Ovary (tissue), 9 donors: ENCODE data around the gene PTGER2. TPM values are rescaled to one million over a fixed set of nuclear protein-coding genes. Genes with fewer than 3 reads are reported as not detected.

Experiments
- DNase-seq, 5 donors: peaks; one replicate each; pipeline ENCODE4 v3.0.0-alpha.2; 2019 to 2020
- H3K27ac ChIP-seq, 2 donors: fragments of 200-600 bp; one replicate each; pipeline versions ENCODE4 v1.5.1 to v1.8.0; 2019 to 2022
- H3K27me3 ChIP-seq: fragments of 200-600 bp; one replicate; pipeline ENCODE4 v1.8.0; 2022
- H3K36me3 ChIP-seq: fragments of 200-600 bp; sonication (generic); one replicate; pipeline ENCODE4 v1.5.1; 2019
- H3K4me1 ChIP-seq: one replicate; pipeline ENCODE4 v1.8.1; 2013; ENCODE audit warnings: mild to moderate bottlenecking, moderate library complexity; ENCODE audit not compliant: insufficient read depth
- H3K4me3 ChIP-seq: fragments of 200-600 bp; sonication (generic); one replicate; pipeline ENCODE4 v1.5.1; 2017
- H3K9me3 ChIP-seq, 2 donors: fragments of 200-600 bp in 1 of 2; sonication (generic) in 1 of 2; one replicate each; pipeline versions ENCODE4 v1.5.1 to v1.8.1; 2013 to 2019; ENCODE audit warnings: mild to moderate bottlenecking in 1 of 2, moderate library complexity in 1 of 2
- EP300 ChIP-seq: sonication (generic); formaldehyde crosslinking; IDR thresholded peaks from one replicate; pipeline ENCODE4 v1.6.1; 2017; ENCODE audit warnings: antibody characterized with exemption
- POLR2A ChIP-seq: fragments of 450-650 bp; IDR thresholded peaks from one replicate; pipeline ENCODE4 v1.6.1; 2017; ENCODE audit warnings: antibody characterized with exemption, mild to moderate bottlenecking, moderate library complexity
- WGBS, 3 donors: extraction: QIAGEN DNeasy Blood & Tissue Kit in 1 of 3; methylation state at CpG; one replicate each; pipeline versions ENCODE4 v1.1.5 to v1.1.7; 2013 to 2017; 5-methylcytosine and 5-hydroxymethylcytosine counted together
- intact Hi-C, 4 donors: fragments of 100-400 bp; cut with DNase I; formaldehyde crosslinking; loops; one replicate each; pipeline versions ENCODE4 v1.11.0 to v1.15.1; 2022 to 2023
- polyA plus RNA-seq, 2 donors: library from polyadenylated mRNA; stranded (reverse); fragments of 200-250 nt in 1 of 2; fragments of 350-450 nt in 1 of 2; fragmentation: Illumina TruSeq in 1 of 2; extraction: RNeasy Lipid Tissue Mini Kit (QIAGEN cat#74804) in 1 of 2; gene quantifications; one replicate each; pipeline ENCODE4 v1.2.3, GENCODE V29; 2013 to 2014
- total RNA-seq, 7 donors: library from RNA; depleted of rRNA in 2 of 7; stranded (reverse); fragments of >200 nt in 2 of 7; fragmentation: NEBNext Ultra II Directional in 3 of 7; extraction: Animal tissue kit (Norgen Biotek cat#: 25700) in 3 of 7; gene quantifications; one replicate each; pipeline versions ENCODE4 v1.1.0 to v1.2.4, GENCODE V29; 2016 to 2023
- TF ChIP-seq, protein P1 (sequence below), 3 donors: fragments of 450-650 bp in 2 of 3; fragments of 200-600 bp in 1 of 3; IDR thresholded peaks; one replicate each; pipeline versions ENCODE4 v1.5.1 to v1.8.0; 2016 to 2022; ENCODE audit warnings: antibody characterized with exemption in 3 of 3, mild to moderate bottlenecking in 1 of 3
- donor health status: DM: no; HTN: no; CAD: no; lungs with moderate emphysema.
- donor health status: DM: no; HTN: no; CAD: no.
- donor health status: Bipolar disorder and iron deficiency.
- donor health status: DM: yes; HTN: yes; CAD: no.
- donor health status: DM: no; HTN: no; CAD: no.
- donor health status: DM: yes; HTN: yes; CAD: no.

The PTGER2 gene
- total and polyA plus RNA-seq, 9 donors: 0.86 to 15.6 (median 6.4) TPM

DNA sequence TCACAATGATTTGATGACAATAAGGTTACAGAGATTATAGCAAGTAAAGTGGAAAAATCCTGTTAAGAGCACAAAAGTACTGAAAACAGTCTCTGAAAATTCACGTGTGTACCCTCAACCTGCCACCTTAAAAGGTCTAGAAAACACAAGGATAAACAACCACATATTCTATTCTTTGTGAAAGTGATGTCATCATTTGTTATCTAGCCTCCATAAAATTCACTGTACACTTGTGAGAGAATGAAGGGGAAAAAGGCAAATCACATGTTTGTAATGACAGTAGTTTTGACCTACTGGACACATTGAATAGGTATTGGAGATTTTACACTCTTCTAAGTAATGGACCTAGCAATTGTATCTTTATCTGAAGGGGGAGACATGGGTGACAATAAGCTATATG, 42.6 kb upstream of the PTGER2 start:
- TF ChIP-seq EP300 (no peak), POLR2A (no peak)
- TF ChIP-seq, protein P1, sequence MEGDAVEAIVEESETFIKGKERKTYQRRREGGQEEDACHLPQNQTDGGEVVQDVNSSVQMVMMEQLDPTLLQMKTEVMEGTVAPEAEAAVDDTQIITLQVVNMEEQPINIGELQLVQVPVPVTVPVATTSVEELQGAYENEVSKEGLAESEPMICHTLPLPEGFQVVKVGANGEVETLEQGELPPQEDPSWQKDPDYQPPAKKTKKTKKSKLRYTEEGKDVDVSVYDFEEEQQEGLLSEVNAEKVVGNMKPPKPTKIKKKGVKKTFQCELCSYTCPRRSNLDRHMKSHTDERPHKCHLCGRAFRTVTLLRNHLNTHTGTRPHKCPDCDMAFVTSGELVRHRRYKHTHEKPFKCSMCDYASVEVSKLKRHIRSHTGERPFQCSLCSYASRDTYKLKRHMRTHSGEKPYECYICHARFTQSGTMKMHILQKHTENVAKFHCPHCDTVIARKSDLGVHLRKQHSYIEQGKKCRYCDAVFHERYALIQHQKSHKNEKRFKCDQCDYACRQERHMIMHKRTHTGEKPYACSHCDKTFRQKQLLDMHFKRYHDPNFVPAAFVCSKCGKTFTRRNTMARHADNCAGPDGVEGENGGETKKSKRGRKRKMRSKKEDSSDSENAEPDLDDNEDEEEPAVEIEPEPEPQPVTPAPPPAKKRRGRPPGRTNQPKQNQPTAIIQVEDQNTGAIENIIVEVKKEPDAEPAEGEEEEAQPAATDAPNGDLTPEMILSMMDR (IDR thresholded peaks at IDR 0.05): no peak
- Histone ChIP-seq H3K27me3 (no peaks in the 10 kb centered on the region), H3K36me3 (no peaks in the 10 kb centered on the region), H3K27ac (no peak overlapping the region), H3K9me3 (no peaks in the 10 kb centered on the region), H3K4me1 (peaks cover 5% of the 10 kb centered on the region), H3K4me3 (no peak overlapping the region)
- 96 to 98% (median 96%) methylated on average over 1 of the region's 1 CpG for WGBS, 3 donors
- DNase-seq: no peak
- intact Hi-C loops: no loop called here

DNA sequence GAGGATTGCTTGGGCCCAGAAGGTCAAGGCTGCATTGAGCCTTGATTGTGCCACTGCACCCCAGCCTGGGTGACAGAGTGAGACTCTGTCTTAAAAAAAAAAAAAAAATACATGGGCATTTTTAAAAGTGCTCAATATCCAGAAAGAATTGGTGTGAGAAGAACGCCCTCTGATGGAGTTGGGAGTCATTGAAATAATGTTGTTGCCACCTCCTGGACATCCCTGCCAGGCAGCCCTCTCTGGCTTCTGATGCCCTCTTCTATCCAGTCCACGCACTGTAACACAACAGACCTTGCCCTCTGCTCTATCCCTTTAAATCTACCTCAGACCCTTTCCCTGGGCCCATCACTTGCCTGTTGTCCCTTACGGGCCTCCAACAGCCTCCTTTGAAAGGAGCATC, 41.7 kb upstream of the PTGER2 start:
- H3K4me1 ChIP-seq: peaks cover 5% of the 10 kb centered on the region
- no peak overlapping the region for H3K27ac ChIP-seq
- no peak for DNase-seq
- 61 to 83% (median 71%) methylated on average over 3 of the region's 3 CpGs for WGBS, 3 donors
- intact Hi-C loops: no loop called here
- no peaks in the 10 kb centered on the region for H3K27me3 ChIP-seq
- no peaks in the 10 kb centered on the region for H3K9me3 ChIP-seq
- TF ChIP-seq, protein P1 (IDR thresholded peaks at IDR 0.05): no peak
- no peak for TF ChIP-seq EP300
- TF ChIP-seq POLR2A: no peak
- no peak overlapping the region for H3K4me3 ChIP-seq
- H3K36me3 ChIP-seq: no peaks in the 10 kb centered on the region

DNA sequence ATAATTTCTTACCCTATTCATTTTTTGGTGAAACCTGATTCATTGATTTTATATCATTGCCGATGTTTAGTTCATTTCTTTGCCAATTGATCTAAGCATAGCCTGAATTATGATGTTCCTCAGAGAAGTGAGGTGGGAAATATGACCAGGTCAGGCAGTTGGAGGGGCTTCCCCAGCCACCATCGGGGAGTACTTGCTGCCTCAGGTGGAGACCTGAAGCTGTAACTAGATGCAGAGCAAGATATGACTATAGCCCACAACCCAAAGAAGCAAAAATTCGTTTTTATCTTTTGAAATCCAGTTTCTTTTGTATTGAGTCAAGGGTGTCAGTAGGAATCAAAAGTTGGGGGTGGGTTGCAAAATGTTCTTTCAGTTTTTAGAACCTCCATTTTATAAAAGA, 38.7 kb upstream of the PTGER2 start:
- H3K27ac ChIP-seq: no peak overlapping the region
- intact Hi-C loops: no loop called here

DNA sequence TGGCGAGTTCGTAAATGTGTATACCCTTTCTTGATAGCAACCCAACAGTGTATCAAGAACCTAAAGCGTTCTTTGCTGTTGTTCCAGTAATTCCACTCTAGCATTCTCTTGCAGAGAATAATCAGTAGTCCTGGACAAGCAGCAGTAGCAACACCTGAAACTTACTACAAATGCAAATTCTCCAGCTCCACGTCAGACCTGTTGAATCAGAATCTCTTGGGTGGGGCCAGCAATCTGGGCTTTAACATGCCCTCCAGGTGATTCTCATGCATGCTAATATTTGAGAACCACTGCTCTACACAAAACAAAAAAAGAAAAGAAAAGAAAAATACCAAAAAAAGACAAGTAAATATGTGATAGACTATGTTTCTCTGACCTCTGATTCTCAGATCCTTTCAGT, 36.6 kb upstream of the PTGER2 start:
- H3K9me3 ChIP-seq: no peaks in the 10 kb centered on the region
- no peaks in the 10 kb centered on the region for H3K27me3 ChIP-seq
- no peaks in the 10 kb centered on the region for H3K4me1 ChIP-seq
- no peak overlapping the region for H3K4me3 ChIP-seq
- intact Hi-C loops: no loop called here
- TF ChIP-seq POLR2A (no peak), EP300 (no peak)
- TF ChIP-seq, protein P1 (IDR thresholded peaks at IDR 0.05): no peak
- no peaks in the 10 kb centered on the region for H3K36me3 ChIP-seq
- DNase-seq: no peak
- H3K27ac ChIP-seq: no peak overlapping the region
- WGBS, 3 donors: 95 to 99% (median 96%) methylated on average over 4 of the region's 4 CpGs

More for the DNA sequence above, 38.7 kb upstream of the PTGER2 start:
- no peak for DNase-seq
- H3K4me1 ChIP-seq: no peaks in the 10 kb centered on the region
- no peaks in the 10 kb centered on the region for H3K27me3 ChIP-seq
- TF ChIP-seq EP300 (no peak), POLR2A (no peak)
- TF ChIP-seq, protein P1 (IDR thresholded peaks at IDR 0.05): no peak
- H3K4me3 ChIP-seq: no peak overlapping the region
- H3K36me3 ChIP-seq: no peaks in the 10 kb centered on the region
- WGBS, 3 donors: 60 to 74% (median 66%) methylated on average over 3 of the region's 3 CpGs
- H3K9me3 ChIP-seq: no peaks in the 10 kb centered on the region

DNA sequence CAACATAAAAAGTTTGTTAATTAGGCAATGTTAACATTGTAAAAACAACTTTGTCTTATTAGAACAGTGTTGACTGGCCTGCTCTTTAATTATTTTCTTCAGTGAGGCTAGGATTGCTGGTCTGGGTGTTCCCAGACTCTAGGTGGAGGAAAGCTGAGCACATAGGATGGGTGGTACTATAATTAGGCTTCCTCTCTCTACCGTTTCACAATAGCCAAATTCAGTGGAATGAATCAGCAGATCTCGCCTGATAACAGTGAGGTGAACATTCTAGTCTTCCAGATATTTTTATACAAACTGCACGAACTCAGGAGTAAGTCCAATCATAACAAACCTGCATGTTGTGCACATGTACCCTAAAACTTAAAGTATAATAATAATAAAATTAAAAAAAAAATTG, 34.7 kb upstream of the PTGER2 start:
- 37 to 53% (median 48%) methylated on average over 3 of the region's 3 CpGs for WGBS, 3 donors
- no peak overlapping the region for H3K27ac ChIP-seq
- H3K27me3 ChIP-seq: no peaks in the 10 kb centered on the region
- DNase-seq: no peak
- H3K4me1 ChIP-seq: no peaks in the 10 kb centered on the region
- no peak overlapping the region for H3K4me3 ChIP-seq
- intact Hi-C loops: no loop called here
- TF ChIP-seq, protein P1 (IDR thresholded peaks at IDR 0.05): no peak
- TF ChIP-seq EP300 (no peak), POLR2A (no peak)
- no peaks in the 10 kb centered on the region for H3K36me3 ChIP-seq
- H3K9me3 ChIP-seq: no peaks in the 10 kb centered on the region
